HEK293T (cell line): ENCODE data around the gene CCDC148.

Experiments used
- ARNT ChIP-seq: fragments of 450-650 bp; IDR thresholded peaks from 2 replicates; pipeline ENCODE4 v1.6.1; 2017; ENCODE audit warnings: mild to moderate bottlenecking
- BHLHE40 ChIP-seq: fragments of 450-650 bp; IDR thresholded peaks from 2 replicates; pipeline ENCODE4 v1.6.1; 2016; ENCODE audit warnings: mild to moderate bottlenecking, moderate library complexity, borderline replicate concordance
- CTBP1 ChIP-seq: fragments of 450-650 bp; IDR thresholded peaks from 2 replicates; pipeline ENCODE4 v1.6.1; 2016; ENCODE audit warnings: borderline replicate concordance
- ELF4 ChIP-seq: fragments of 450-650 bp; IDR thresholded peaks from 2 replicates; pipeline ENCODE4 v1.6.1; 2017; ENCODE audit warnings: antibody characterized with exemption
- FOXA1 ChIP-seq: fragments of 450-650 bp; IDR thresholded peaks from 2 replicates; pipeline ENCODE4 v1.6.1; 2016; ENCODE audit warnings: mild to moderate bottlenecking
- FOXK2 ChIP-seq: fragments of 450-650 bp; IDR thresholded peaks from 2 replicates; pipeline ENCODE4 v1.6.1; 2016; ENCODE audit warnings: mild to moderate bottlenecking
- FOXM1 ChIP-seq: fragments of 450-650 bp; IDR thresholded peaks from 2 replicates; pipeline ENCODE4 v1.6.1; 2017; ENCODE audit warnings: mild to moderate bottlenecking, borderline replicate concordance
- HDGF ChIP-seq: fragments of 450-650 bp; IDR thresholded peaks from 2 replicates; pipeline ENCODE4 v1.6.1; 2017; ENCODE audit warnings: antibody characterized with exemption, borderline replicate concordance
- NFRKB ChIP-seq: fragments of 450-650 bp; IDR thresholded peaks from 2 replicates; pipeline ENCODE4 v1.6.1; 2016; ENCODE audit warnings: mild to moderate bottlenecking, moderate library complexity
- SP1 ChIP-seq: fragments of 450-650 bp; IDR thresholded peaks from 2 replicates; pipeline ENCODE4 v1.6.1; 2017
- TARDBP ChIP-seq: fragments of 450-650 bp; IDR thresholded peaks from 2 replicates; pipeline ENCODE4 v1.6.1; 2016
- ZNF384 ChIP-seq: fragments of 450-650 bp; IDR thresholded peaks from 2 replicates; pipeline ENCODE4 v1.6.1; 2016
- TF ChIP-seq, protein P1 (sequence below): fragments of 450-650 bp; IDR thresholded peaks from 2 replicates; pipeline ENCODE4 v1.6.1; 2016

DNA sequence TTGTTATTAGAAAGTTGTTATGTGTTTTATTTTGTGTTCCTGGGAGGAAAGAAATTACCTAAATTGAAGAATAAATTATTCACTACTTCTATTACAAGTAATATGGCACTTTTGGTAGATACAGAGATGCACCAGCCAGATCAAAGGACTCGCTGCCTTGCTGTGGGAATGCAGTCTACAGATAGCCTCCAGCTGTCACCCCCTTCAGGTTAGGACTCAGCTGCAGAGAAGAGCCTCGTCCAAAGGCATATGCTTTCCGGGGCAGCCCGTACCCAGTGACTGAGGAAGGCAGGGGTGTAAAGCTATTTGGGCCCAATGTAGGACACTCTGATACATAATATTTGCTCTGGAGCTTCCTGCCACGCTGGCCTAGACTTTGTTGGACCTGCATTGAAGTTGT is 90.2 kb downstream of the CCDC148 start:
- TF ChIP-seq NFRKB = no peak
- no peak for TF ChIP-seq BHLHE40
- TF ChIP-seq SP1 = no peak
- no peak for TF ChIP-seq FOXK2
- TF ChIP-seq, protein P1, sequence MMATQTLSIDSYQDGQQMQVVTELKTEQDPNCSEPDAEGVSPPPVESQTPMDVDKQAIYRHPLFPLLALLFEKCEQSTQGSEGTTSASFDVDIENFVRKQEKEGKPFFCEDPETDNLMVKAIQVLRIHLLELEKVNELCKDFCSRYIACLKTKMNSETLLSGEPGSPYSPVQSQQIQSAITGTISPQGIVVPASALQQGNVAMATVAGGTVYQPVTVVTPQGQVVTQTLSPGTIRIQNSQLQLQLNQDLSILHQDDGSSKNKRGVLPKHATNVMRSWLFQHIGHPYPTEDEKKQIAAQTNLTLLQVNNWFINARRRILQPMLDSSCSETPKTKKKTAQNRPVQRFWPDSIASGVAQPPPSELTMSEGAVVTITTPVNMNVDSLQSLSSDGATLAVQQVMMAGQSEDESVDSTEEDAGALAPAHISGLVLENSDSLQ = no peak
- no peak for TF ChIP-seq FOXA1
- TF ChIP-seq HDGF = no peak
- no peak for TF ChIP-seq CTBP1
- no peak for TF ChIP-seq ARNT
- no peak for TF ChIP-seq TARDBP
- TF ChIP-seq ZNF384 = no peak
- no peak for TF ChIP-seq FOXM1
- no peak for TF ChIP-seq ELF4
